Transverse colon (tissue), 4 donors: Measurements from ENCODE around the gene RAP1GAP2.

Experiments used
- CTCF ChIP-seq, 5 experiments: fragments of 200-600 bp in 3 of 5; fragments of 450-650 bp in 2 of 5; sonication (generic) in 3 of 5; IDR thresholded peaks; 1 replicate in 2 of 5; 2 replicates in 3 of 5; pipeline ENCODE4 v1.5.1; 2016 to 2017; ENCODE audit warnings: antibody characterized with exemption in 5 of 5, inconsistent platforms in 3 of 5, mild to moderate bottlenecking in 2 of 5, moderate library complexity in 1 of 5
- POLR2AphosphoS5 ChIP-seq, 3 donors: sonication (generic); formaldehyde crosslinking; IDR thresholded peaks; one replicate each; pipeline ENCODE4 v1.6.1; 2016; ENCODE audit warnings: antibody characterized with exemption in 3 of 3

- no peak for TF ChIP-seq CTCF (IDR thresholded peaks at IDR 0.05)
- no peak for TF ChIP-seq POLR2AphosphoS5 (IDR thresholded peaks at IDR 0.05)
Measured at GRCh38 chr17:2978991-2979390, 182.8 kb downstream of the RAP1GAP2 start.
